B cell (primary cell): ENCODE results near the gene PHLDB2.

Experiments
- EZH2 ChIP-seq: IDR thresholded peaks from 2 replicates; pipeline ENCODE4 v1.6.1; 2012; ENCODE audit warnings: borderline replicate concordance, low read depth, mild to moderate bottlenecking, moderate library complexity, low read length; ENCODE audit not compliant: insufficient read depth, poor library complexity, severe bottlenecking
- TF ChIP-seq, protein P1 (sequence below): fragments of 200-600 bp; IDR thresholded peaks from one replicate; pipeline ENCODE4 v1.8.0; 2022; ENCODE audit warnings: antibody characterized with exemption, mild to moderate bottlenecking

DNA sequence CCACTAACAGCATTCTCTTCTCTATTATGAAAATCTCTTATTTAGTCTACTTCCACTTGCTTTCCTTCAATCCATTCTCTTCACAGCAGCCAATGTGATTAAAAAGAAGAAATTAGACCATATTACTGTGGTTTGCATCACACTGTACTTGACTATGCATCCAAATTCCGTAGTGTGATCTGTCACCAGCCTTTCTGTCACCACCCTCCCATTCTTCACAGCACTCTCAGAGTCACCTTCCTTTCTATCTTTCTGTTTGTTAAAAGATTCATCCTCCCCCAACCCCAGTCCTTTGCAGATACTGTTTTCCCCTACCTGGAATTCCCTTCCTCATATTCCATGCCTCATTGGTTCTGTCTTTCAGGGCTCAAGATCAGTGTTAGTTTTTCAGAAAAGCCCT is 64.7 kb downstream of the PHLDB2 start:
- TF ChIP-seq, protein P1, sequence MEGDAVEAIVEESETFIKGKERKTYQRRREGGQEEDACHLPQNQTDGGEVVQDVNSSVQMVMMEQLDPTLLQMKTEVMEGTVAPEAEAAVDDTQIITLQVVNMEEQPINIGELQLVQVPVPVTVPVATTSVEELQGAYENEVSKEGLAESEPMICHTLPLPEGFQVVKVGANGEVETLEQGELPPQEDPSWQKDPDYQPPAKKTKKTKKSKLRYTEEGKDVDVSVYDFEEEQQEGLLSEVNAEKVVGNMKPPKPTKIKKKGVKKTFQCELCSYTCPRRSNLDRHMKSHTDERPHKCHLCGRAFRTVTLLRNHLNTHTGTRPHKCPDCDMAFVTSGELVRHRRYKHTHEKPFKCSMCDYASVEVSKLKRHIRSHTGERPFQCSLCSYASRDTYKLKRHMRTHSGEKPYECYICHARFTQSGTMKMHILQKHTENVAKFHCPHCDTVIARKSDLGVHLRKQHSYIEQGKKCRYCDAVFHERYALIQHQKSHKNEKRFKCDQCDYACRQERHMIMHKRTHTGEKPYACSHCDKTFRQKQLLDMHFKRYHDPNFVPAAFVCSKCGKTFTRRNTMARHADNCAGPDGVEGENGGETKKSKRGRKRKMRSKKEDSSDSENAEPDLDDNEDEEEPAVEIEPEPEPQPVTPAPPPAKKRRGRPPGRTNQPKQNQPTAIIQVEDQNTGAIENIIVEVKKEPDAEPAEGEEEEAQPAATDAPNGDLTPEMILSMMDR: no peak
- TF ChIP-seq EZH2: no peak
